Effector CD4-positive, alpha-beta T cell (primary cell): Measurements from ENCODE around the gene OR1D5. TPM values are rescaled to one million over a fixed set of nuclear protein-coding genes. Genes with fewer than 3 reads are reported as not detected.
"Not testable (repeated sequence)": the region's sequence is repeated elsewhere in the genome, so short reads cannot be mapped to it uniquely, and the experiment has no call there.

ENCODE experiments used
- DNase-seq: peaks from one replicate; pipeline ENCODE4 v3.0.0-alpha.2; 2020
- total RNA-seq: gene quantifications from one replicate; lab custom pipeline; 2026; lab: John Stamatoyannopoulos, UW

OR1D5 gene, protein sequence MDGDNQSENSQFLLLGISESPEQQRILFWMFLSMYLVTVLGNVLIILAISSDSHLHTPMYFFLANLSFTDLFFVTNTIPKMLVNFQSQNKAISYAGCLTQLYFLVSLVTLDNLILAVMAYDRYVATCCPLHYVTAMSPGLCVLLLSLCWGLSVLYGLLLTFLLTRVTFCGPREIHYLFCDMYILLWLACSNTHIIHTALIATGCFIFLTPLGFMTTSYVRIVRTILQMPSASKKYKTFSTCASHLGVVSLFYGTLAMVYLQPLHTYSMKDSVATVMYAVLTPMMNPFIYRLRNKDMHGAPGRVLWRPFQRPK
- not detected for total RNA-seq

DNA sequence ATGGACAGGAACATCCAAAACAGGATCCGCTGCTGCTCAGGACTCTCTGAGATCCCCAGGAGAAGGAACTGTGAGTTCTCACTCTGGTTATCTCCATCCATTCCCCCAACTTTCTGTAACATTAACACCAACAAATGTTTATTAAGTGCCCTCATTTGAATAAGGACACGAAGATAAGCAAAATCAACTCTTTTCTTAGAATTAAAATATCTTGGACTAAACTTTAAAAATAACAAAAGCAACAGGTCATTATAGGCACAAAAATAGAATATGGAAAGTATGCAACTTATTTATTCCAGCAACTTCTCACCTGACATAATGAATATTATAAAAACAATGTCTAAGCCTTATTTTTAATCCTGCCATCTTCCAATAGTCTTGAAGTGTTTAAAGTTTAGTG, at the start of gene OR1D5:
Gene OR1D5, minus strand, starts transcription at position 101 of the 400 bp plus-strand sequence. Its CDS starts 0 bp downstream, at position 101.
- not testable (repeated sequence) for DNase-seq

DNA sequence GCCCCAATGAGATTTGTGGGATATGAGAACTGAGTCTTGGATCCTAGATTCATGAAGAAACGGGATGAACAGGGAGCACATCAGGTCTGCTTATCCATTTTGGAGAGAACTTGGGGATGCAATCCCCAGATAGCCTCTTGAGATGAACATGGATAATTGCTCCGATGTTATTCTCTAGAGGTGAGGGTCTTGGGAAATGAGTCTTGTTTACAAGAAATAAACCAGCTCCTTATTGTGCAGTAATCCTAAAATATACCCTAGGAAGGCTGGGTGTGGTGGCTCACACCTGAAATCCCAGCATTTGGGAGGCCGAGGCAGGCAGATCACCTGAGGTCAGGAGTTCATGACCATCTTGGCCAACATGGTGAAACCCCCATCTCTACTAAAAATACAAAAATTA, 40.9 kb upstream of the OR1D5 start, which contains the start of gene OR1D2:
Gene OR1D2, minus strand, starts transcription at position 101 of the 400 bp plus-strand sequence. CDS start 11,426 bp downstream, outside the sequence.
- DNase-seq: no peak

DNA sequence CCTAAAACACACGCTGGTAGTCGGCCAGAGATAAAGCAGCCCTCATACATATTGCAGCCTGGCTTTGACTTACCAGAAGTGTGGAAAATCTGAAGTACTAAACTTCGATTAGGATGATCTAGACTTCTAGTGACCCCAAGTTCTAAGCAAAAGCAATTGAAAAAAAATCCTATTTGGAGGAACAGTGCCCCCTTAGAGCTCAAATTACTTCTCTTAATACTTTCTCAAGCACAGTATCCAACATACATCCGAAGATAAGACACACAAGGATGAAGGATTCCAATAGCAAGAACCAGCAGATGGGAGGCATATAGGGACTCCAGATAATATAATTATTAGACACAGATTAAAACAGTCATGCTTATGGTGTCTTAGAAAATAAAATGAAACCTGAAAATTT, 10.4 kb upstream of the OR1D5 start:
- DNase-seq: not testable (repeated sequence)

DNA sequence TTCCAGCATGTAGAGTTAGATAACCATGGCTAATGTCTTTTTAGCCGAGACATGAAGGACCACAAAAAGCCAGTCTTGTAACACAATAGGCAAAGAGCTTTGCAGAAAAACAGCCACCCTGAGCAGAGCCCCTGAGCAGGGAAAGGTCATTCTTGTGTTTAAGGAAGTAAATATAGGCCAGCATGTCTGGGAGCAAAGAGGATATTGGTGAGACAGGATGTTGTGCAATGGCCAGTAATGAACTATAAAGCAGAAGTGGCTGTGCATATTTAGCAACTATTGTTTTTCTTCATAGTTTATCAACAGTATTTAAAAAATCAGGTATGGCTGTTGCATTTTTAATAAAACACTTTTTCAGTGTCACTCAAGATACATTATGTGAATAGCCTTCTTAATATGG, 1.8 kb upstream of the OR1D5 start:
- DNase-seq: not testable (repeated sequence)

DNA sequence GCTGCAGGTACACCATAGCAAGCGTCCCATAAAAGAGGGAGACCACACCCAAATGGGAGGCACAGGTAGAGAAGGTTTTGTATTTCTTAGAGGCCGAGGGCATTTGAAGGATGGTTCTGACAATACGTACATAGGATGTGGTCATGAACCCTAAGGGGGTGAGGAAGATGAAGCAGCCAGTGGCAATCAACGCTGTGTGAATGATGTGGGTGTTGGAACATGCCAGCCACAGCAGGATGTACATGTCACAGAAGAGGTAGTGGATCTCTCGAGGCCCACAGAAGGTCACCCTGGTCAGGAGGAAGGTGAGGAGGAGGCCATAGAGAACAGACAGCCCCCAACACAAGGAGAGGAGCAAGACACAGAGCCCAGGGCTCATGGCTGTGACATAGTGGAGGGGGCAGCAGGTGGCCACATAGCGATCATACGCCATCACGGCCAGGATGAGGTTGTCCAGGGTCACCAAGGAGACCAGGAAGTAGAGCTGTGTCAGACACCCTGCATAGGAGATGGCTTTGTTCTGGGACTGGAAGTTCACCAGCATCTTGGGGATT, 506 bp downstream of the OR1D5 start:
- not testable (repeated sequence) for DNase-seq

DNA sequence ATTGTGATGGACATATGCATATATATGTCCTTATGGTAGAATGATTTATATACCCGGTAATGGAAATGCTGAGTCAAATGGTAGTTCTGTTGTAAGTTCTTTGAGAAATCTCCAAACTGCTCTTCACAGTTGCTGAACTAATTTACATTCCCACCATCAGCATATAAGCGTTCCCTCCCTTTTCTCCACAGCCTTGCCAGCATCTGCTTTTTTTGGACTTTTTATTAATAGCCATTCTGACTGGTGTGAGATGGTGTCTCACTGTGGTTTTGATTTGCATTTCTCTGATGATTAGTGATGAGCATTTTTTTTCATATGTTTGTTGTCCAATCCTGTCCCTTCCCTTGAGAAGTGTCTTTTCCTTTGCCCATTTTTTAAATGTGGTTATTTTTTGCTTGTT, 8.5 kb downstream of the OR1D5 start:
- DNase-seq: not testable (repeated sequence)

DNA sequence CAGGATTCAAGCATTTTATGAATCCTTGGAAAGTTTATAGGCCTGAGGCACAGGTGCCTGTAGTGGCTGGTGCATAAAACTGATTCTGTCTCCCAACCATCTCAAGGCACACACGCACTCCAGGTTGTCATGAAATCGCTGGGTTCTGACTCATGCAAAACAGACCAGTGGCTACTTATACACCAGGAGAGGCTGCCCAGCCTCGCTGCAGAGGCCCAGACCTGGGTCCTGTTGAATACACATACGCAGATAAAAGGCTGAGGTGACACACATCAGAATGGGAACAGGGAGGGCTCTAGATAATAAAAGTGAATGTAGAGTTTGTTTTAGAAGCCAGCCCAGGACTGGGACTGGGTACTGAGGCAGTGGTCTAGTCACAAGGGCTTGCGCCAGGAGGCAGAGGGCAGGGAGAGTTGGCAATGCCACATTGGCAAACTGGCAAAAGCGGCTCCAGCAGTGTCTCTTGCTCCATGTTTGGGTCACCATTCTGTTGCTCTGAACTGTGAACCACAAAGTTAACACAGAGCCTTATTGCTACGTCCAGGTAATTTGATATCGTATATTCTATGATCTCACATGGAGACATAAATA, 13.6 kb downstream of the OR1D5 start:
- DNase-seq: no peak

DNA sequence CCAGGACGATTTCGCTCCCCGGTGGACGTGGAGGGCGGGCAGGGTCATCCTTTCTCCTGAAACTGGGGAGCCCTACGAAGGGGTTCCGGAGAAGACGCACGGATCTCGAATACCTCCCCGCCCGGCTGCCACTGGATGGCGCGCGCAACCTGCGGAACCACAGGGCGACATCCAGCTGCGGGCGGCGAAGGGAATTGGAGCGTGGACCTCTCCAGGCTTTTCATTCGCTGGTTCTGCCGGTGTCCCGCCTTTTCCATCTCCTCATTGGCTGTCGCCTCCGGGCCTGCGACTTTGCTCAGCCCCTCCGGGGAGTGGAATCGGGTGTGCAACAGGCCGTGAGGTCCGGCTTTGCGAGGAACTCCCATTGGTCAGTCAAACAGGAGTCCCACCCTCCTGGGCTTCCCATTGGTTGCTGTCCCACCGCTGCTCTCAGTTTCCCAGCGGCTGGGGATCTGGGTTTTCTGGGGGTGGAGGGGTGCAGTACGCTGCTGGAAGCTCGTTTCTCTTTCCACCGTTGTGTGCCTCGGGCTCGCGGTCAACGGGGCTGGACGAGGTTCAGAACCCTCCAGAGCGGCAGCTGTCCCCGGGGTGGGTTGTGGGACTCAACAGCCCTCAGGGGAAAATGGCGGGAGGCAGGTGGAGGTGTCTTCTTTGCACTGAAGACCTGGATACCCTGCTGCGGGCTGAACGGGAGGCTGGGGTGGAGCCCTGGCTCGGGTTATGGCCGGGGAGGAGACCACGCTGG, 14.5 kb downstream of the OR1D5 start:
- peak; percentile 86 for DNase-seq

DNA sequence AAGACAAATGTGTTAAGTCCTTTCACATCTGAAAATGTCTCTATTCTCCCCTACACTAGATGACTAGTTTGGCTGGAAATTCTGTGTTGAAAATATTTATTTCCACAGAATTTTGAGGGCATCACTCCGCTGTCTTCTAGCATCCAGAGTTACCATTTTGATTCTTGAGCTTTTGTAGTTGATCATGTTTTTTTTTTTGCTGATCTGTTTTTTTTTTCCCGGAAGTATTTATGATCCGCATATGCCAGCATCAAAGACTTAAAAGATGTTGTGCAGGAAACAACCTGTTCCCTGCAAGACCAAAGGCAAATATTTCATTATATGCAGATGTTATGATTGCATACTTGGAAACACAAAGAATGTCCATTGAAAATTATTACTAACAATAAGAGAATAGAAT, 16.7 kb downstream of the OR1D5 start:
- DNase-seq: no peak

DNA sequence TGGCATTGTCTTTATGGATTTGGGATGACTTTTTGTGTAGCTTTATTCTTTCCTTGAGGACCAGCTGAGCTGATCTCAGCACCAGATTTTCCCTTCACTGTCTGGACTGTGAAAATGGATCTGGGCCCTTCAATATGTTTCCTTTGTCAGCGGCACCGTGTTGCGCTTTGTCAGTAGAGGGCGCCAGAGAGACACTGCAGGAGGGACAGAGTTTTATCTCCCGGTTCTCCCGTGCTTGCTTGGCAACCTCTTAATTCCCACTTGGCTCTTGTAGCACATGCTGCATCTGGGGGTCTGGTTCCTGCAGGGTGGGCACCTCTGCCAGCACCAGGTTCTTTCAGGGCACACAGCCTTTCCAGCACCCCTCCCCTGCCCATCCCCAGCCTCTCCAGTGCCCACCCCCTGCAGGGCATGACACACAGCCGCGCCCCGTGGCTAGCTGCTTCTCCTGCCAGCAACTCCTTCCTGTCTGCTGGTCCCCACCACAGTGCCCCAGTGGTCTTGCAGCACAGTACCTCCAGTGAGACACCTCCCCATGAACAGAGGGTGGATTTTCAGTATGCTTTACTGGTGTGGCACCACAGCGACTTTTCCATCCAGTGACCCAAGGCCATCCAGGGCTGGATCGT, 19.6 kb downstream of the OR1D5 start:
- DNase-seq: no peak

DNA sequence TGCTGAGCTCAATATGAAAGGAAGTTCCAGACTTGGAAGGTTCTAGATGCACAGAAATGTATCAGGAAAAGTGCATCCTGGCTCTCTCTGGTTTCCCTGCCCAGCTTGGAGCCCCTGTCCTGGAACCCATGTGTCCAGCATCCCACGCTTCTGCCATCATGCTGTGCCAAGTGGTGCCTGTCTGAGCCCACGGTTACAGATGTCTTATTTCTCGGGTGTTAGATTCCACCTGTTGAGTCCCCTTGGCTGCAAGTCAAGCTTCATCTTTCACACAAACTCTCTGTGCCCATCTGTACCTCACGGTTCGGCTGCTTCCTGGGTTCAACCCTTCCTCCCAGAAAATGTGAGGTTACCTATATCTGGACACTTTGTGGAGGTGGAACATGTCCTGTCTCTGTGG, 22.5 kb downstream of the OR1D5 start:
- no peak for DNase-seq

DNA sequence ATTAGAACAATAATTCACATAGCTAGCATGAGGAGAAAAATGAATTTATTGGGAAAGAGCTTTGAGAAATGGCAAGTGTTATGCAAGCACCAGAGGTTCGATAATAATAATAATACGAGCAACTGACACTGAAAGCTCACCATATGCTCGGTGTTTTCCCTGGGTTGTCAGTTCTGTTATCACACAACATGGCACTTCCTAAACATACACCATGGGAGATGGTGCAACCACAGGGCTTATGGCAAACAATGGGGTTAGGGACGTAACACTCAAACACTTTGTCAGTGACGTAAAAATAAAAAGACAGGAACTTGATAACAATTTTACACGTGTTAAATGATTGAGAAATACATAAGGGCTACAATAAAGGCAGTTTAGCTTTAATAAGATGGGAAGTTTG, 23.7 kb downstream of the OR1D5 start:
- no peak for DNase-seq

DNA sequence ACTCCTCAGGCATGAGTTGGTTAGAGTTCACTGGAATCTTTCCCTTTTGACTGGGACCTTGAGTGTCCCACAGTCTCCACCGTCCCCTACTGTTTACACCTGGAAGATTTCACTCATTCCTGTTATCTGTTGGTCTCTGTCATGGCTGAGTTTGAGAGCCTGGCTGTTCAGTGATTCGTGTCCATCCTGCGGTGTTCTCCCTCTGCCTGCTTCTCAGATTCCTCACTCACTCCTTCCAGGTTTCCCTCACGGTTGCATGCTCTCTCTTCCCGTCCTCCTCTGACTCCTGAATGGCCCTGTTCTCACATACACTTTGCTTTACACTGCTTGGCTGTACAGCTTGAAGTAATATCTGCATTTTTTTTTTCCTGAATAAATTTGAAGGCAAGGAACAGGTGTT, 24.5 kb downstream of the OR1D5 start:
- no peak for DNase-seq

DNA sequence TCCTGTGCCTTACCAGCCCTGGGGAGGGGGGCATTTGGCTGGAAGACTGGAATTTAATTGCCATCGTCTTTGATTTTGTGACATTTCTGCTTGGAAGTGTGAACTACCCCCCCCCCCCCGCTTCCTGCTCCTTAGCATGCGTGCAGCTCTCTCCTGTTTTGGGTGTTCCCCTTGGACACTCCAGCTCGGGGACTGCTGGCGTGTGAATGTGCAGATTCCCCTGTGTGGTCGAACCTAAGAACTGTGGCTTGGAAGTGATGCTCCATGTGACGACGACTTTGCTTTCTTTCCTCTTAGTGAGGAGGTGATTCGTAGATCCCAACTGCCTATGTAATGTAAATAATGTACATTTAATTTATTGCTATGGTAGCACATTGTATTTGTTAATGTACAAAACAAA, 26.1 kb downstream of the OR1D5 start:
- no peak for DNase-seq

DNA sequence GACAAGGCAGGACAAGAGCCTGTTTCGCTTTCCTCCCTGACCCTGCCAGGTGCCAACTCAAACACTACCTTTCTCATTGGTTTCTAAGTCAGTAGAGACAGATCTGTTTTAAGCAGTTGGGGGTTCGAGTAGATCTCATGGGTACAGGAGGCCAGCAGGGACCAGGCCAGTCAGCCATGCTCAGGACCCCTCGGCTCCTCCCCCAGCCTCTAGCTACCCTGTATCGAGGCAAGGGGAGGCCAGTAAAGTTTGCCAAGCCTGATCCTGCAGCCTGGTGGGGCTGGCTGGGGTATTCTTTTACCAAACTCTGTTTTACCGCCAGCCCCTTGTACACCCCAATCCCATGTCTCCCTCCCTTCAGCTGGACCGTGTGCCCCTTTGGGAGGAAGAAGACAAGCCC, 26.6 kb downstream of the OR1D5 start:
- DNase-seq: no peak

DNA sequence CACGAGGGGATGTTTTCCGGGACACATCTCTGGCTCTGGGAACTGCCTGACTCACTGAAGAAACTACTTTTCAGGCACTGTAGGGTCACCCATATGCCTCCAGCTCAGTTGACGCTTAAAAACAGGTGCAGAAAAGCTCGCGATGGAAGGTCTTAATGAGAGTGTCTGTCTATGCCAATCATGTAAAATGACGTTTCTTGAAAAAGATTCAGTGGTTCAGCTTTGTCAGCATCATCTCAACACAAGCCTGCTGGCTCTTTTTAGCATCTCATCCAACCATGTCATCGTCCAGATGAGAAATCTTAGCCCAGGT, 27.5 kb downstream of the OR1D5 start:
- no peak for DNase-seq

DNA sequence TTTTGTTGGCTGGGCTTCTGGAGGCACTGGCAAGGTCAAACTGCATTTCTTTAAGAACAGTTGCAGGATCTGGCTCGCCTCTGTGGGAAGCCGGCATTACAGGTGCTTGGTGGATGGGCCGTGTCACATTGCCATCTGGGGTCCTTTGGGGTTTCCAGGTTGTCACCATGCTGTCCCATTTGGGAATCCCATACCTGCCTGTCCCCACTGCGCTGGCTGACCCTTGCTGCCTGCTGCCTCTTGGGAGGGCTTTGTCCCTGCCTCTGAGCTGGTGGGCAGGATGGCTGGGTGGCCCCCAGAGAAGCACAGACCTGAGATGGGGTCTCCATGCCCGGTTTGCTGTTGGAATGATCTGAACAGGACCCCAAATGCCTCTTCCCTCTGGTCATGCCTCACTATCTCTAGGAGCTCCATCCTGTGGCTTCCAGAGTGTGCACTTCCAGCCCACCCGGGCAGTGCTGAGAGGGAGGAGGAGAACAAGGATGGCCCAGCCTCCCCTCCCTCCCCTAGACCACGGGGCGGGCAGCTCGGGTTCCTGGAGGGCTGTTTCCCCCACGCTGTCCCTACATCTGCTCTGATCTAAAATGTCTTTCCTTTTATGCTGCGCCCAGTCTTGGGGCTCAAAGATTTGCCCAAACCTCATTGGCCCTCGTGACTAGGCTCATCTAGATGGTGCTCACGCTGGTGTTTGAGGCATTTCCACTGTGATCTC, 28.0 kb downstream of the OR1D5 start:
- no peak for DNase-seq

DNA sequence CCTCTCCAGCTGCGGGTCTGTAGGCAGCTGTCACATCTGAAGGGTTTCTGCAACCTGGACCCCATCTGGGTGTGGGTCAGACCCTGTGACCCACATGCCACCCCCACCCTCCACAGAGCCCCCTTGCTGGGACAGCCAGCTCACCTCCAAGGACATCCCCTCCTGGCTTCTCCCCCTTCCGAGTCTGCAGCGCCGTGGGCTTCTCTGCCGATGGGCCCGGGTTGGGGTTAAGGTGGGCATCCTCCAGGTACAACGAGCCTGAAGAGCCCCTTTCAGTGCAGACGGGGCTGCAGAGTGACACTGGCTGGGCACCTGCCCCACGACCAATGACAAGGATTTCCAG, 28.9 kb downstream of the OR1D5 start:
- DNase-seq: no peak

DNA sequence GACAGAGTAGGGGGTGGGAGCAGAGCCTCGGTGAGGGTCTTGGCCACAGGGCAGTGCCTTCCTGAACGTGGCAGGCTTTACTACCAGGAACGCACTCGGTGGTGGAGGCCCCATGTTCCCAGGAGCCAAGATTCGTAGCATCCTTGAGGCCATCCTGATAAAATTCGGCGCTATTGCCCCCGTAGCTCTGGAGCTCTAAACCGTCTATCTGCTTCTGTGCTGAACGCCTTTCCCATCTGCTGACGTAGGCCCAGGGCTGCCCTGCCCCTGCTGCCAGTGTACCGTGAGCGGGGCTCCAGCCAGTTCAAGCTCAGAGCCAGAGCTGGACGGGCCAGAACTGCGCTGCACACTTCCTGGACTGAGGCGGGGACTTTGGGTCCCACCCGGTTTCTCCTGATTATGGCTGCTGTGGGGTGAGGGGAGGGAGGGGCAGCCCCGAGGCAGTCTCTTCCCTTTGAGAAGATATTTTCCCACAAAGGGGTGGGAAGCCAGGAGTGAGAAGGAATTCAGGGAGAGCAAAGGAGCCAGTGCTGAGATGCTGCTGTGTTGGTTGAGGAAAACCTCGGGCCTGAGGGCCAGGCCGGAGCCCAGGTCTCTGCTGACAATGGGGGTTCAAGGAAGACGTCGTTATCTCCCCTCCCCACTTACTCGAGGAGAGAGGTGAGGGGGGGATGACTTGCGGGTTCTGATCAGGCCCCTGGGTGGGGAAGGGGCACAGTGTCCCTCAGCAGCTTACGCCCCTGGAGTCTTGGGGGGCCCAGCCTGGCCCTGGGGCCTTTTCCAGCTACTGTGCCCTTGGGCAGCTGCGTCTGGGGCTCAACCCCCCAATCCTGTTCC, 29.4 kb downstream of the OR1D5 start:
- DNase-seq: no peak

DNA sequence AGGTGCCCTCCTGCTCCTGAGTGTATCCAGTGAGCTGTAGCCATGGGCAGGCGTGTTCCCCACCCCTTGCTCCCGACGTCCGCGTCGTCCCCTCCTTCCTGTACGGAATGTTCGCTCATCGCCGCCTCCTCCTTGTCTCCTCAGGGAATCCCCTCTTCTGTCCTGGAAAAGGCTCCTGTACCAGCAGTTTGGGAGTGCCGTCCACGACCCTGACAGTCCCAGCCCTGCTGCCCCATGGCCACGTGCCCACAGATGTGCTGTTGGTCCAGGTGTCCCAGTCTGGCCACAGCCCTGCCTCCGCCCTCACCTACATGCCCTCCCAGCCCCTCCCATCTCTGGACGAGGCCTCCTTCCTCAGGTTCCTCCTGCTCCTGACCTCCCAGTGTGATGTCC, 30.2 kb downstream of the OR1D5 start:
- DNase-seq: no peak
